HG03045 (cell line): ENCODE measurements around the gene VASN.
"Not testable (repeated sequence)": the region's sequence is repeated elsewhere in the genome, so short reads cannot be mapped to it uniquely, and the experiment has no call there.

Source experiments
- ATAC-seq: cut with Tn5 transposase; IDR thresholded peaks from one replicate; pipeline ENCODE4 v1.9.1; 2021; ENCODE audit warnings: mild to moderate bottlenecking, moderate library complexity; ENCODE audit not compliant: unreplicated experiment

Gene VASN

DNA sequence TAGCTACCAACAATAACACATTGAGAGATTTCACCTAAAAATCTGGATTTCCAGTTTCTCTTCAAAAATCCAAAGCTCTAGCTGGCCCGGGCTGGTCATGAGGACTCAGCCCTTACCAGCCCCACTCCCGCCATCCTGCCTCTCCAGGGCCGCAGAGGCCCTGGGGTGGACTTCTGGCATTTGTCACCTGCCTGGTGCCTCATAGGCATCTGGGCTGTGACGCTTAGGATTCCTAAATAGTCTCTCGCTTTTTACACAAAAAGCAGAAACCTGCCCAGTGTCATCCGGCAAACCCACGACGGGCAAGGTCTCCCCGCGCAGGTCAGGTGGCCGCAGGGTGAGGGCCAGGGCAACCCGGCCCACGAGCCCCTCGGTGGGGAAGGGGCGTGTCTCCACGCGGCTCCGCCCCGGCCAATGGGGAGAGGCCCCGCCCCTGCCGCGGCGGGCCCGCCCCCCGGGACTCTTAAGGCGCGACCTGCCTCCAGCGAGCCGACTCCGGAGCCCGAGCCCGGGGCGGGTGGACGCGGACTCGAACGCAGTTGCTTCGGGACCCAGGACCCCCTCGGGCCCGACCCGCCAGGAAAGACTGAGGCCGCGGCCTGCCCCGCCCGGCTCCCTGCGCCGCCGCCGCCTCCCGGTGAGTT lies at the start of gene VASN:
Gene VASN (plus strand): TSS at position 492 of the 644 bp plus-strand sequence. CDS start 9,030 bp downstream, outside the sequence.
- no peak for ATAC-seq

DNA sequence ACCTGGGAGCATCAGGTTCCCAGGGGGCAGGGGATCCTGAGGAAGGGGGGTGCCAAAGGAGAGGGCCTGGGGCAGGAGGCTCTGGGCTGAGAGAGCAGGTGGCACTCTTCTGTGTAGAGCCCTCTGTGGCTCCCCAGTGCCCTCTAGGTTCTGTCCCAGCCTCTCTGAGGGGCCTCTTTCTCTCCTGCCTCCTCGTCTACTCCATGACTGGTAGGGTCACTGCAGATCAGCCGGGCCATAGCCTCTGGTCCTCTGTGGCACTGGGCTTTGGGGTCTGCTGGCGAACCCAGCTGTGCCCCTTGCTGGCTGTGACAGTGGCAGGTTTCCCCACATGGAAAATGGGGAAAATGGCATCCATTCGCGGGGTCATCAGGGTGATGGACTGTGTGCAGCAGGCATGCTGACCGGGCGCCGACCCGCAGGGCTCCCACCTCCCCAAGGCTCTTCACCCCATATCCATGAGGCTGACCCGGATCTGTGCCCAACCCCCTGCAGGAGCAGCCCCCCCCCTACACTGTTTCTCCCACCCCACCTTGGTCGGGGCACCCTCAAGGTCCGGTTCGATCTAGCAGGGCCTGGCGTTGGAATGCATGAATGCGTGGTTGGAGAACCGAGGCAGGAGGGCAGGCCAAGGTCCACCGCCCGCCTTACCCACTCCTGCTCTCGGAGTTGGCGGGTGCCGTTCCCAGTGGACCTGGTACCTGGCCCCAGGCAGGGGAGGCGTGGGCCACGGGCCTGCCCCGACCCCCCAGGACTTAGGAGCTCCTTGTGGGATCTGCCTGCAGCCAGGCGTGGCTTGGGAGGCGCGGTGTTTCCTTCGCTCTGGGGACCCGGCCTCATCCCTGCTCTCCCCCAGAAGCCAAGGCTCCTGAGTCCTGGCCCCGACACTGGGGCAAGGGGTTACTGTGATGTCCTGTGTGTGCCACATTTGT lies 49.3 kb upstream of the VASN start:
- no peak for ATAC-seq

DNA sequence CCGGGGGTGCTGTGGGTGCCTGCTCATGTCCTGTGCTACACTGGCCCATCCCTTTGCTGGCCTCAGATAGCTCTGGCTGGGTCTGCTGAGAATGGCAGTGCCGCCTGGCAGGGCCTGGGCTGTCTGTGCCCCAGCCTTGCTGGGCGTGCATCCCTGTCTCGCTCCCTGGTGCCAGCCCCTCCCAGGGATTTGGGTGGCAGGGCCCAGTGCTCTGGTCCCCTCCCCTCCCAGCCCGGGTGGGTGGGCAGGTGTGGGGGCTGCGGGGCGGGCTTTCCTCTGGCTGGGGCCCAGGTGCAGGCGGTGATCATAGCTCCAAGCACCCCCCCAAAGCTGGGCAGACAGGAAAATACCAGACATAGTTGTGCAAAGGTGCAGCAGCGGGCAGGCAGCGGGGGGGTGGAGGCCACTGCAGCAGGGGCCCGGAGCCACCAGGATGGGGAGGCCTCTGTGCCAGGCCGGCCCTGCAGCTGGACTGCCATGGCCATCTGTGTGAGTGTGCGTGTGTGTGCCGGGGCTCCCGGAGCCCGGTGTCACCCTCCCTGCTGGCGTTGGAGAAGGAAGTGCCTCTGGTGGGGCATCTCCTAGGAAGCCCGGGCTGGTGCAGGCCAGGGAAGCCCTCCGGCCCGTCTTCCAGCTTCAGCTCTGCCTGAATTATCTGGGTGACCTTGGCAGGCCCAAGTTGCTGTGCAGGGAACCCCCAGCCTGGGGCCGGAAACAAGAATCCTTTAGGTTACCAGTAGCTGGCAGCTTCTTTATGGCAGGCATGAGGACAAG lies 48.4 kb upstream of the VASN start:
- no peak for ATAC-seq

DNA sequence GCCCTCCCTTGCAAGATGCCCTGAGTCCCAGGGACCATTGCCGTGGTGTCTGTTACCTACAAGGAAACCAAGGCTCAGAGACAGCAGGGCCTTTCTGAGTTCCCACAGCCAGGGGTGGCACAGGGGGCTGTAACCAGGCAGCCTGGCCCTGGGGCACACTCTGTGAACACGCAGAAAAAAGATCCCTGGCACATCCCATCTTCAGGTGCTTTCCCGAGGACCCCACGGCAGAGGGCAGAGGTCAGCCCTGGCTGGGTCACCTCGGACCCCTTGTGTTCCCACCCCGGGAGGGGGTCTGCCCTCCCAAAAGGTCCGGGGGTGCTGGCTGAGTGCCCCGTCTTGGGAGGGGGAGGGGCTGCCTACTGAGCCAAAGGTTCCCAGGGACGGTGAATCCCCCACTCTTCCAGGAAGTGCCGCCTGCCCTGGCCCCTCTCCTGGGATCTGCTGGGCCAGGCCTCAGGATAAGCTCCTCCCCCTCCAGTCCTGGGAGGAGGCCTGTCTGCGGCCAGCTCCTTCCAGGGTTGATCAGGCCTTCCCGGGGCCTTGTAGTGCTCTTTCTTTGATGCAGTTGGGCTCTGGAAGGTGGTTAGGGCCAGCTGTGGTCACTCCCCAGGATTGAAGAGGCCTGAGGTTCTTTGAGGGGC lies 47.7 kb upstream of the VASN start:
- ATAC-seq, result no peak

DNA sequence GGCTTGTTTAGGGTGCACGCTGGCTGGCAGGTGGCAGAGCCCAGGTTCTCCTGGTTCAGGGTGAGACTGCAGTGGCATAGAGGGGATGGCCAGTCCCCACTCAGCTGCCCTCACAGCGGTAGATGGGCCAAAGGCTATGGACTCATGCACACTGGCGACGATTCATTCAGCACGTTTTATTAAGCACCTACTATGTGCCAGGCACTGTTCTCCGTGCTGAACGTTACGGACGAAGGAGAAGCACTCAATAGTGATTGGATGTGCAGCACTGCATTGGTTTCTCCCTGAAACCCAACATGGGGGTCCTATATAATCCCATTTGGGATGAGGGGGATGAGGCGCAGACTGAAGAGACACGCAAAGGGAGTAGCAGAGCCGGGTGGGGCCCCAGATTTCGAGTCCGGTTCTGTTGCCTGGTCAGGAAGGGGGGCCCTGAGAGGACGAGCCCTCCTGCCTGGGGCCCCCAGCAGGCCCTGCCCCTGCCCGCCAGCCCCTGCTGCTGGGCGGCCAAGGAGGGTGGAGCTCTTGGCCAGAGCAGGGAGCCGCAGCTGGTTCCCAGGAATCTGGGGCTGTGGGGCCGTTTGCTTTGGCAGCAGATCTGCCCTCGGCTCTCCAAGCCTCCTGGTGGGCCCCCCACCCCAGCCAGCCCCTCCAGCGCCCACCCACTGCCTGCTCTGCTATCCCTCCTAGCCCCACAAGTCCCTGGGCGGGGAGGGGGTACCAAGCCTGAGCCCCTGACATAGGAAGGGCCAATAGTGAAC lies 47.0 kb upstream of the VASN start:
- ATAC-seq, result no peak

DNA sequence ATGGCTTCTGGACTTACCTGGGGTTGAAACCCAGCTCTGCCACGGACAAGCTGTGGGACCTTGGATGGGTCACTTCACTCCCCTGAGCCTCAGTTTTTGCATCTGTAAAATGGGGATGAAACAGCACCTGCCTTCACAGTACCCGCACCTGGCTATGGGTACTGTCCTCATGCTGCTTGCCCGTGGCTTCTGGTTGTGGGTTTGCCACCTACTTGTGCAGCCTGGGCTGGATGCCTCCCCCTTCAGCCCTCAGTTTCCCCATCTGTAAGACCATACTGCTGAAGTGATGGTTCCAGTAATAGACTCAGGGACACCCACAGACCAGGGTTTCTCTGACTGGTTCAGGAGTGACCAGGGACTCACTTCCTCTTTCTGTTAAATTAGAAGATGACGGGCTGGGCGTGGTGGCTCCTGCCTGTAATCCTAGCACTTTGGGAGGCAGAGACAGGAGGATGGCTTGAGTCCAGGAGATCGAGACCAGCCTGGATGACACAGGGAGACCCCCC lies 46.3 kb upstream of the VASN start:
- no peak for ATAC-seq

DNA sequence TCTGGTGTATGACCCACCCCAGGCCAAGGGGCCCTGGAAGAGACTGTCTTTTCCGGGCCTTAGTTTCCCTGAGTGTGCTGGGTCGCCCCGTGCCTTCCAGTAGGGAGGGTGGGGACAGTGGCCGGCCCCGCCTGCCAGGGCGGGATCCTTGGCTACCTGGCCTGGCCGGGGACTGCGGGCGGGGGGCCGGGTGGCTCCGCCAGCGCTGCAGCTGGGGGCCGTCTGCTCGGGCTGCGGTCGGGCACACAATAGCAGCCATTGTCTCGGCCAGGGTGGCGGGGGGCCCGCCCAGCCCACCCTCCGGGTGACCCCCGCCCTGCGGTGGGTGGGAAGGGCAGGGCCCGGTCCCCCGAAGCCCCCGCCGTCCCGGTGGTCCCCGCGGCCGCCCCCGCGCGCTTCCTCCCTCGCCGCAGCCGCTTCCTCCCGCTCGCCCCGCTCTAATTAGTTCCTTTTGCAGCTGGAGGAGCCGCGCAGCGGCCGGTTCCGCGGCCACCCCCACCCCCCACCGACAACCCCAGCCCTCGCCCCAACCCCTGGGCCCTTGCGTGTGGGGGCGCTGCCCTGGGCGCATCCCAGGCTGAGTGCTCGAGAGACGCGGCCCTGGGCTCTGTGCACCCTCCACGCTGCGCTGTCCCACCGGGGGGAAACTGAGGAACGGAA lies 44.1 kb upstream of the VASN start:
- no peak for ATAC-seq

DNA sequence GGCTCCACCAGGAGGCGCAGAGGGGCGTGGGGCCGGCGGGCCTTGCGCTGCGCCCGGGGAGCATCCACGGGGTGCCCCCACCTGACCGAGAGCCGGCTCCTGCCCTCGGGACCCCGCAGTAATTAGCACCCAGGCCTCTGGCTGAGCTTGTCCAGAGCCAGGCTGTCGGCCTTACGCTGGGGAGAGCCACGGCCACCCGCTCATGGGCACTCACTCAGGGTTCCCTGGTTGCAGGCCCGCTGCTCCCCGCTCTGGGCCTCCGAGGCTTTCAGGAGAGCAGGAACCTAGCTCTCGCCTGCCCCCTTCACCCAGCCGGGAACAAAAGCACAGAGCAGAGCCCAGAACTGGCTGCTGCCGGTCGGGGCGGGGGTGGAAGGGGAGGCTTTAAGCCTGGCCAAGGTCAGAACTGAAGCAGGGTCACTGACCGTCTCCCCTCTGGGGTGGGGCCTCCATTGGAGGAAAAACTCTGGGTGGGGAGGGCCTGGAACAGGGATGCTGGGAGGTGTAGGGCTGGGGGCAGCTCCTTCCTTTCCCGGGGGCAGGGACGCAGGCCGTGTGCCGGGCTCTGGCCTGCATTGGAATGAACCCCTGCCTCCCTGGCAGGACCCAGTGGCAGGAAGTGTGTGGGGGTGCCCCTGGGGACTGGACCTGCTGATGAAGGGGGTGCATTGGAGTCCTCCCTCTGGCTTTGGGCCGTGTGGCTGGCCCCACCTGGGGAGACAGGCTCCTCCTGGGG lies 43.4 kb upstream of the VASN start:
- ATAC-seq, result no peak

DNA sequence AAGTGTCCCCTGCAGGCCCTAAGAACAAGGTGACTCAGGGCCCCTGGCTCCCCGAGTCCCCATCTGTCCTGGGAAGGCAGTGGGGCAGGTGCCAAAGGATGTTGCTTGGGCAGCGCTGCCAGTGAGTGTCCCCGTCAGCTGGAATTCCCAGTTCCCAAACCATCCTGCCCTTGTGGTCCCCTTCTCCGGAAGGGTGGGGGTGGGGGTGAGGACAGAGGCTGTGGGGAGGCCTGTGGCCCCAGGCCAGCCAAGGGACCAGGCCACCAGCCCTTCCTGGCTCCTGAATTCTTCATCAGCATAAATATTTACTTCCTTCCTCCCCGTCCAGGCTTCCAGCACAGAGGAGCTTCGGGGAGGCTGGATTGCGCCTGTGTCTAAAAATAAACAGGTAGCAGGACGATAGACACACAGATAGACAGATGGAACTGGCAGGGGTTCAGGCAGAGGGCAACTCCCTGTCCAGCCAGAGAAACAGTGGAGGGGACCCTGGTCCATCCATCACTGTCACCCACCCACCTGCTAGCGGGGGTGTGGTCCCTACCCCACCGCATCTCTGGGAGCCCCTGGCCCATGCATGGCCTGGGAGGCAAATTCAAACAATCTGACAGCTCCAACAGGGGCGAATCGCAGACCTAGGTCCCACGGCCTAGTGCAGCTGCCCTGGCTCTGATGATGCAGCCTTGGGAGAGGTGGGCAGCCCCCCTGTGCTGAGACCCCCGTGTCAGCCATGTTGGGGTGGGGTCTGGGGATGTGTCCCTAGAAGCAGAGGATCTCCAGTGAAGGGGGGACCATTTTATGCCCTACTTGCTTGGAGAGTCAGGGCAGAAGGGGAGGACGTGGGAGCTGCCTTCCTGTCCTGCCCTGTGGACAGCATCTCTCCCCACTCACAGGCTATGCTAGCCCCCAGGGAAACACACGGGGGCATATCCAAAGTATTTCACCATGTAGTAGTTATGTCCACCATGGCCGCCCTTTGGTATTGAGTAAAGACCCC lies 42.6 kb upstream of the VASN start:
- ATAC-seq, result no peak

DNA sequence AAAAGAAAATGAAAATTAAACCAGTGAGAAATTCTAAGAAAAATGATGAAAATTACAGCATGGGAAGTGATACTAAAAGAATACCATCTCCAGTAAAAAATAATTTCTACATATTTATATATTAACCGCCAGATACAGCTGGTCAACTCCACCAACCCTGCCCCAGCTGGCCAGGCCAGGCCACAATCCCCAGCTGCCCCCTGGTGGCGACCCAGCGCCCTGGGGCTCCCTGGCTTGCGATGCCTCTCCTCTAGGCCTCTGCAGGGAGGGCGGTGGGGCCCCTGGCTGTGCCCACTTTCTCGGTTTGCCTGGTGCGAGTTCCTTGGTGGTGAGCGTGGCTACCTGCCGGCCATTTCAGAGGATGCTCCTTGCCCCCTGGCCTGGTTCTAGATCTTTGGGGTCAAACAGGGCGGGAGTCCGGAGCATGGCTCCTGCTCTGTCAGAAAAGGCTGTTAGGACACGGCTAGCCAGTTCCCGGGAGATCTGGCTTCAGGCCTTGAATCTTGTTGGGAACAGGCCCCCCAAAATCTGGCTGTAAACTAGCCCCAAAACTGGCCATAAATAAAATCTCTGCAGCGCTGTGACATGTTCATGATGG lies 41.3 kb upstream of the VASN start:
- no peak for ATAC-seq

DNA sequence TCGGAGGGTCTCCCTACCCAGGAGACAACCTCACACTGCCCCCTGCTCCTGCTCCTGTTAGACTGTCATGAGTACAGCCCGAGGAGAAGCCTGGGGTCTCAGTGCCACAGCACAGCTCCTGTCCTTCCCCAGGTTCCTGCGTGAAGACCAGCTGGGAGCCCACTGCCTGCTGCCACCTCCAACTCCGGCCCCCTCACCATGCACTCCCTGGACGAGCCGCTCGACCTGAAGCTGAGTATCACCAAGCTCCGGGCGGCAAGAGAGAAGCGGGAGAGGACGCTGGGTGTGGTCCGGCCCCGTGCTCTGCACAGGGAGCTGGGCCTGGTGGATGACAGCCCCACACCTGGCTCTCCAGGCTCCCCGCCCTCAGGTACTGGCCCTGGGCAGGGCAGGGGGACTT lies 39.6 kb upstream of the VASN start:
- ATAC-seq, result no peak

DNA sequence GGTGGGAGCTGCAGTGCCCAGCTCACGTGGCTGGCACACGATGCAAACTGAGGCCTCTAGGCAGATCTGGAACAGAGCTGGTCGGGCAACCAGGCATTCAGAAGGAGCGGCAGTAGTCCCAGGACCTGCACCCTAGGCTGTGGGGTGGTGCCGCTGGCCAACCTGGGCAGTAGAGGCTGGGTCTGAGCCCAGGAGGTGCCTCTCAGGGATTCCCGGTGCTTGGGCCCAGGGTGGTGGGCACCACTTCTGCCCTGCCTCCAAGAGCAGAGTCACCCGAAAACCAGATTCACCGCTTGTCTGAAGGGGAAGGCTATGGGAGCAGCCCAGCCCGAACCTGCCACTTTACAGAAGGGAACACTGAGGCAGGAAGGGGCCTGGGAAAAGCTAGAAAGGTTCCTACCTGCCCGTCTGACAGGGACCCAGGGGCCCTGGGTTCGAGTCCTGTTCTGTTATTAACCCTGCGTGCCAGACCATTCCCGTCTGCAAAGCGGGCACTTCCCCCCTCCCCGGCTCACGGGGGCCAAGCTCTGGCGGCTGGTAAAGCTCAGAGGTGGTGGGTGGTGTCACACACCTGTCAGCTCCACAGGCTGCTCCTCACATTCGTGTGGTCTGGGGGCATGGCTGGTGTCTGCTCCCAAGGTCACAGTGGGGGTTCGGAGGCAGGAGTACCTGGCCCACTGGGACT lies 38.9 kb upstream of the VASN start:
- ATAC-seq, result no peak

DNA sequence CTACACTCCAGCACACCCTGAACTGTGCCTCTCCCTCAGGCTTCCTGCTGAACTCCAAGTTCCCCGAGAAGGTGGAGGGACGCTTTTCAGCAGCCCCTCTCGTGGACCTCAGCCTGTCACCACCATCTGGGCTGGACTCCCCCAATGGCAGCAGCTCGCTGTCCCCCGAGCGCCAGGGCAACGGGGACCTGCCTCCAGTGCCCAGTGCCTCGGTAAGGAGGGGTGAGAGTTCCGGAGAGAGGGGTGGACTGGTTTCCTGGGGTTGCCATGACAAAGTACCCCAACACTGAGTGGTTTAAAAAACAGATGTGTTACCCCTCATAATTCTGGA lies 38.4 kb upstream of the VASN start:
- no peak for ATAC-seq

DNA sequence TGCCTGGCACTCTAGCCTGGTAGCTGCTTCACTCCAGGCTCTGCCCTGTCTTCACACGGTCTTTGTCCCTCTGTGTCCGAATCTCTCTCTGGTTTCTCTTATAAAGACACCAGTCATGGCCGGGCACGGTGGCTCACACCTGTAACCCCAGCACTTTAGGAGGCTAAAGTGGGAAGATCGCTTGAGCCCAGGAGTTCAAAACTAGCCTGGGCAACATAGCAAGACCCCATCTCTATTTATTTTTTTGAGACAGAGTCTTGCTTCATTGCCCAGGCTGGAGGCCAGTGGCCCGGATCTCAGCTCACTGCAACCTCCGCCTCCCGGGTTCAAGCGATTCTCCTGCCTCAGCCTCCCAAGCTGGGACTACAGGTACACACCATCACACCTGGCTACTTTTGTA lies 37.9 kb upstream of the VASN start:
- ATAC-seq, result not testable (repeated sequence)

DNA sequence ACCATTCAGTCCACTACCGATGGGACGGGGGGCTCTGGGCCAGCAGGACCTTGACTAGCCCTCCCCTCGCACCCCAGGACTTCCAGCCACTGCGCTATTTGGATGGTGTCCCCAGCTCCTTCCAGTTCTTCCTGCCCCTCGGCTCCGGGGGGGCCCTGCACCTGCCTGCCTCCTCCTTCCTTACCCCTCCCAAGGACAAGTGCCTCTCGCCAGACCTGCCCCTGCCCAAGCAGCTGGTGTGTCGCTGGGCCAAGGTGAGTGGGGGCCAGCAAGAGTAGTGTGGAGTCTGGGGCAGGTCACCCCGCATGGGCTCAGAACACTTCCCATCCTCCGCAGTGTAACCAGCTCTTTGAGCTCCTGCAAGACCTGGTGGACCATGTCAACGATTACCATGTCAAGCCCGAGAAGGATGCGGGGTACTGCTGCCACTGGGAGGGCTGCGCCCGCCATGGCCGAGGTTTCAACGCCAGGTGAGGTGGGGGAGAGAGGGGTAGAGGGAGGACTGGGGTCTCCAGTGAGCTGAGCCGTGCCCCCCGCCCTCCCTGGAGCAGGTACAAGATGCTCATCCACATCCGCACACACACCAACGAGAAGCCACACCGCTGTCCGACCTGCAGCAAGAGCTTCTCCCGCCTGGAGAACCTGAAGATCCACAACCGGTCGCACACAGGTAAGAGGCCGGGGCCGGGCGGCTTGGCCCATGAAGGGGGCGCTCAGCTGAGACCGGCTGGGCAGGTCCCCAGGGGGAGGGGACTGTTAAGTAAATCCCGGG lies 36.7 kb upstream of the VASN start:
- no peak for ATAC-seq
